Astrocyte (in vitro differentiated cells and primary cell): ENCODE results near the gene MYT1. TPM values are rescaled to one million over a fixed set of nuclear protein-coding genes. Genes with fewer than 3 reads are reported as not detected.

Experiments
- DNase-seq: peaks from one replicate; pipeline ENCODE4 v3.0.0-alpha.2; 2010; ENCODE audit warnings: low read depth
- FAIRE-seq: peaks from 2 replicates; lab custom pipeline; 2011; peaks lifted over from hg19 to GRCh38; lab: Jason Lieb, UNC
- H2AFZ ChIP-seq: 2 replicates; pipeline ENCODE4 v1.6.0; 2012; ENCODE audit warnings: low read depth, low read length, inconsistent platforms
- H3K27ac ChIP-seq: 2 replicates; pipeline ENCODE4 v1.5.1; 2011; ENCODE audit warnings: low read depth, low read length, inconsistent platforms
- H3K27me3 ChIP-seq: 2 replicates; pipeline ENCODE4 v1.6.0; 2011; ENCODE audit warnings: low read length, inconsistent platforms; ENCODE audit not compliant: insufficient read depth
- H3K36me3 ChIP-seq: 2 replicates; pipeline ENCODE4 v1.5.1; 2011; ENCODE audit warnings: low read length, inconsistent platforms; ENCODE audit not compliant: insufficient read depth
- H3K4me1 ChIP-seq: 2 replicates; pipeline ENCODE4 v1.5.1; 2011; ENCODE audit warnings: low read length, inconsistent platforms; ENCODE audit not compliant: insufficient read depth
- H3K4me2 ChIP-seq: 2 replicates; pipeline ENCODE4 v1.6.0; 2012; ENCODE audit warnings: low read length, inconsistent platforms
- H3K4me3 ChIP-seq: 2 replicates; pipeline ENCODE4 v1.5.1; 2011; ENCODE audit warnings: low read depth, mild to moderate bottlenecking, low read length, inconsistent platforms; ENCODE audit not compliant: insufficient read depth
- H3K79me2 ChIP-seq: 2 replicates; pipeline ENCODE4 v1.6.0; 2012; ENCODE audit warnings: mild to moderate bottlenecking, low read length, inconsistent platforms; ENCODE audit not compliant: insufficient read depth
- H3K9ac ChIP-seq: 2 replicates; pipeline ENCODE4 v1.6.0; 2012; ENCODE audit warnings: mild to moderate bottlenecking, low read length, inconsistent platforms
- H3K9me3 ChIP-seq: 2 replicates; pipeline ENCODE4 v1.5.1; 2012; ENCODE audit warnings: low read depth, mild to moderate bottlenecking, low read length, inconsistent platforms; ENCODE audit not compliant: insufficient read depth
- H4K20me1 ChIP-seq: 2 replicates; pipeline ENCODE4 v1.6.0; 2012; ENCODE audit warnings: low read length, inconsistent platforms; ENCODE audit not compliant: insufficient read depth
- H3K27ac Mint-ChIP-seq: one replicate; pipeline ENCODE4 v1.8.0; 2021; ENCODE audit warnings: mild to moderate bottlenecking, mixed read lengths; ENCODE audit not compliant: unreplicated experiment
- H3K27me3 Mint-ChIP-seq: one replicate; pipeline ENCODE4 v1.8.0; 2021; ENCODE audit warnings: low read depth, mixed read lengths; ENCODE audit not compliant: unreplicated experiment
- H3K36me3 Mint-ChIP-seq: one replicate; pipeline ENCODE4 v1.8.0; 2021; ENCODE audit warnings: low read depth, mixed read lengths; ENCODE audit not compliant: unreplicated experiment
- H3K4me1 Mint-ChIP-seq: one replicate; pipeline ENCODE4 v1.8.0; 2021; ENCODE audit warnings: low read depth, mixed read lengths; ENCODE audit not compliant: unreplicated experiment
- H3K4me3 Mint-ChIP-seq: one replicate; pipeline ENCODE4 v1.8.0; 2021; ENCODE audit warnings: mild to moderate bottlenecking, moderate library complexity, mixed read lengths; ENCODE audit not compliant: unreplicated experiment
- H3K9me3 Mint-ChIP-seq: one replicate; pipeline ENCODE4 v1.8.0; 2021; ENCODE audit warnings: mild to moderate bottlenecking, mixed read lengths; ENCODE audit not compliant: unreplicated experiment
- CTCF ChIP-seq: IDR thresholded peaks from 2 replicates; pipeline ENCODE4 v1.5.1; 2011; ENCODE audit warnings: low read depth, mild to moderate bottlenecking, inconsistent platforms, low read length, moderate library complexity; ENCODE audit not compliant: insufficient read depth
- EZH2 ChIP-seq: IDR thresholded peaks from 2 replicates; pipeline ENCODE4 v1.6.1; 2012; ENCODE audit warnings: mild to moderate bottlenecking, low read length, inconsistent platforms; ENCODE audit not compliant: insufficient read depth
- total RNA-seq: library from RNA; stranded (reverse); gene quantifications from 2 replicates; pipeline ENCODE4 v1.2.1, GENCODE V29; 2021

MYT1 gene
- total RNA-seq, 1 donor from 2014 or later = not detected

- no peaks in the 10 kb centered on the region for H3K9me3 ChIP-seq
- H3K4me3 Mint-ChIP-seq = no peak overlapping the region
- H3K9me3 Mint-ChIP-seq = peaks cover 12% of the 10 kb centered on the region
- FAIRE-seq (no peak), DNase-seq (no peak)
- no peaks in the 10 kb centered on the region for H3K36me3 Mint-ChIP-seq
- TF ChIP-seq CTCF = no peak
- TF ChIP-seq EZH2 = no peak
- no peak overlapping the region for H3K27ac Mint-ChIP-seq
- no peak overlapping the region for H3K27ac ChIP-seq
- H3K36me3 ChIP-seq = no peaks in the 10 kb centered on the region
- H3K9ac ChIP-seq = no peak overlapping the region
- H3K4me1 ChIP-seq = no peaks in the 10 kb centered on the region
- H3K27me3 ChIP-seq = peaks cover 6% of the 10 kb centered on the region
- H3K27me3 Mint-ChIP-seq = peaks cover 26% of the 10 kb centered on the region
- no peak overlapping the region for H2AFZ ChIP-seq
- peaks cover 3% of the 10 kb centered on the region for H3K4me1 Mint-ChIP-seq
- H3K4me3 ChIP-seq = no peak overlapping the region
- no peaks in the 10 kb centered on the region for H3K79me2 ChIP-seq
- H4K20me1 ChIP-seq = no peaks in the 10 kb centered on the region
- H3K4me2 ChIP-seq = no peak overlapping the region
Observed at GRCh38 chr20:64179805-64180204, 15.6 kb downstream of the MYT1 start.

- no peaks in the 10 kb centered on the region for H3K9me3 ChIP-seq
- Mint-ChIP-seq H3K27ac (no peak overlapping the region), H3K4me1 (peaks cover 3% of the 10 kb centered on the region), H3K9me3 (peaks cover 18% of the 10 kb centered on the region), H3K4me3 (no peak overlapping the region), H3K36me3 (no peaks in the 10 kb centered on the region), H3K27me3 (peaks cover 31% of the 10 kb centered on the region)
- H3K9ac ChIP-seq = no peak overlapping the region
- FAIRE-seq (no peak), DNase-seq (no peak)
- no peak overlapping the region for H3K4me2 ChIP-seq
- no peaks in the 10 kb centered on the region for H3K36me3 ChIP-seq
- peaks cover 6% of the 10 kb centered on the region for H3K27me3 ChIP-seq
- H4K20me1 ChIP-seq = no peaks in the 10 kb centered on the region
- no peak overlapping the region for H3K4me3 ChIP-seq
- no peak for TF ChIP-seq CTCF
- TF ChIP-seq EZH2 = no peak
- H3K4me1 ChIP-seq = no peaks in the 10 kb centered on the region
- H2AFZ ChIP-seq = no peak overlapping the region
- no peak overlapping the region for H3K27ac ChIP-seq
- no peaks in the 10 kb centered on the region for H3K79me2 ChIP-seq
Observed at GRCh38 chr20:64180673-64181072, 16.4 kb downstream of the MYT1 start.

- Mint-ChIP-seq H3K27ac (no peak overlapping the region), H3K27me3 (peaks cover 29% of the 10 kb centered on the region), H3K4me3 (no peak overlapping the region), H3K36me3 (no peaks in the 10 kb centered on the region), H3K4me1 (peaks cover 3% of the 10 kb centered on the region), H3K9me3 (peaks cover 20% of the 10 kb centered on the region)
- Histone ChIP-seq H3K36me3 (no peaks in the 10 kb centered on the region), H3K79me2 (no peaks in the 10 kb centered on the region), H3K4me1 (no peaks in the 10 kb centered on the region), H3K4me3 (no peak overlapping the region), H3K4me2 (no peak overlapping the region), H2AFZ (no peak overlapping the region), H3K9ac (no peak overlapping the region), H4K20me1 (no peaks in the 10 kb centered on the region), H3K27ac (no peak overlapping the region), H3K27me3 (peaks cover 5% of the 10 kb centered on the region), H3K9me3 (no peaks in the 10 kb centered on the region)
- TF ChIP-seq EZH2 (no peak), CTCF (no peak)
- FAIRE-seq (no peak), DNase-seq (no peak)
Observed at GRCh38 chr20:64181391-64181790, 17.1 kb downstream of the MYT1 start.
